IMR-90 (cell line): Measurements from ENCODE around the gene GCK. TPM values are rescaled to one million over a fixed set of nuclear protein-coding genes. Genes with fewer than 3 reads are reported as not detected.
A peak's percentile ranks its signal among the peaks of the same experiment; 100 is the strongest.

Experiments used
- ATAC-seq: fragments of 200-7000 bp; cut with Tn5 transposase; 2 replicates; pipeline ENCODE4 v1.9.1; 2020; ENCODE audit warnings: low read depth, mild to moderate bottlenecking, moderate library complexity
- BruUV-seq: library from RNA; stranded (reverse); fragments of 400-500 nt; replicated peaks from 2 replicates; lab custom pipeline; 2021; lab: Mats Ljungman, UMichigan
- CTCF ChIA-PET: fragments of 300-600 bp; formaldehyde crosslinking; extraction: SDS; loops from one replicate; lab custom pipeline; 2021; ENCODE audit warnings: antibody characterized with exemption; lab: Yijun Ruan, JAX
- POLR2A ChIA-PET: fragments of 300-600 bp; sonication (Branson Sonifier 250); formaldehyde crosslinking; loops from one replicate; lab custom pipeline; 2022; ENCODE audit warnings: antibody characterized with exemption; ENCODE audit not compliant: unreplicated experiment; lab: Charles Lee
- DNase-seq: peaks from one replicate; pipeline ENCODE4 v3.0.0; 2013
- H2AFZ ChIP-seq: replicated peaks from 2 replicates; pipeline ENCODE3; 2013; ENCODE audit warnings: low read length, mild to moderate bottlenecking; ENCODE audit not compliant: poor library complexity
- H2AK5ac ChIP-seq: 2 replicates; pipeline ENCODE4 v1.6.1; 2013; ENCODE audit warnings: low read depth, low read length, inconsistent platforms
- H2AK9ac ChIP-seq: replicated peaks from 2 replicates; pipeline ENCODE3; 2013; ENCODE audit warnings: mild to moderate bottlenecking, low read depth, low read length, moderate library complexity; ENCODE audit not compliant: poor library complexity
- H2BK120ac ChIP-seq: 2 replicates; pipeline ENCODE4 v1.6.1; 2013; ENCODE audit warnings: low read depth, low read length, inconsistent platforms
- H2BK15ac ChIP-seq: 3 replicates; pipeline ENCODE4 v1.6.1; 2013; ENCODE audit warnings: low read depth, low read length, inconsistent platforms
- H2BK20ac ChIP-seq: 2 replicates; pipeline ENCODE4 v1.6.1; 2013; ENCODE audit warnings: low read depth, mild to moderate bottlenecking, inconsistent platforms, low read length, moderate library complexity
- H2BK5ac ChIP-seq: 2 replicates; pipeline ENCODE4 v1.6.1; 2013; ENCODE audit warnings: mild to moderate bottlenecking, low read depth, low read length, inconsistent platforms; ENCODE audit not compliant: poor library complexity, severe bottlenecking
- H3K14ac ChIP-seq: replicated peaks from 2 replicates; pipeline ENCODE4 v1.6.1; 2013; ENCODE audit warnings: low read depth, low read length, inconsistent platforms
- H3K18ac ChIP-seq: 2 replicates; pipeline ENCODE4 v1.6.1; 2013; ENCODE audit warnings: low read depth, low read length, control low read depth
- H3K23ac ChIP-seq: 2 replicates; pipeline ENCODE4 v1.6.1; 2013; ENCODE audit warnings: low read depth, low read length, inconsistent platforms
- H3K27ac ChIP-seq: 2 replicates; pipeline ENCODE4 v1.5.1; 2013; ENCODE audit warnings: mild to moderate bottlenecking, control low read depth, low read length; ENCODE audit not compliant: insufficient read depth
- H3K27me3 ChIP-seq: 2 replicates; pipeline ENCODE4 v1.6.1; 2013; ENCODE audit warnings: low read length; ENCODE audit not compliant: control insufficient read depth, insufficient read depth
- H3K36me3 ChIP-seq: 2 replicates; pipeline ENCODE4 v1.6.1; 2013; ENCODE audit warnings: low read length, mixed read lengths; ENCODE audit not compliant: control insufficient read depth, insufficient read depth
- H3K4ac ChIP-seq: 2 replicates; pipeline ENCODE4 v1.6.1; 2013; ENCODE audit warnings: low read depth, low read length, inconsistent platforms
- H3K4me1 ChIP-seq: 2 replicates; pipeline ENCODE4 v1.6.1; 2013; ENCODE audit warnings: low read length, mixed read lengths; ENCODE audit not compliant: control insufficient read depth, insufficient read depth
- H3K4me2 ChIP-seq: 2 replicates; pipeline ENCODE4 v1.6.1; 2013; ENCODE audit warnings: low read depth, mild to moderate bottlenecking, control low read depth, low read length, moderate library complexity
- H3K4me3 ChIP-seq: 2 replicates; pipeline ENCODE4 v1.5.1; 2013; ENCODE audit warnings: low read depth, mild to moderate bottlenecking, control low read depth, low read length, moderate library complexity; ENCODE audit not compliant: insufficient read depth
- H3K56ac ChIP-seq: 2 replicates; pipeline ENCODE4 v1.6.1; 2013; ENCODE audit warnings: low read length, inconsistent platforms; ENCODE audit not compliant: insufficient read depth; ENCODE audit errors: extremely low read depth
- H3K79me1 ChIP-seq, 2 experiments: 2 replicates each; pipeline ENCODE4 v1.6.1; 2013; ENCODE audit warnings: low read length in 2 of 2, inconsistent platforms in 1 of 2, low read depth in 1 of 2
- H3K9ac ChIP-seq: 2 replicates; pipeline ENCODE4 v1.6.1; 2013; ENCODE audit warnings: low read depth, low read length, control low read depth
- H3K9me1 ChIP-seq: 2 replicates; pipeline ENCODE4 v1.6.1; 2013; ENCODE audit warnings: low read length, inconsistent platforms; ENCODE audit not compliant: insufficient read depth
- H3K9me3 ChIP-seq: 2 replicates; pipeline ENCODE4 v1.6.1; 2013; ENCODE audit warnings: low read length; ENCODE audit not compliant: control insufficient read depth, insufficient read depth
- H4K20me1 ChIP-seq: 2 replicates; pipeline ENCODE4 v1.6.1; 2013; ENCODE audit warnings: low read length, inconsistent platforms; ENCODE audit not compliant: insufficient read depth
- H4K5ac ChIP-seq: 2 replicates; pipeline ENCODE4 v1.6.1; 2013; ENCODE audit warnings: mild to moderate bottlenecking, low read depth, low read length, control low read depth
- H4K8ac ChIP-seq, 2 experiments: 2 replicates each; pipeline ENCODE4 v1.6.1; 2013; ENCODE audit warnings: low read depth in 2 of 2, low read length in 2 of 2, control low read depth in 1 of 2, inconsistent platforms in 1 of 2
- H4K91ac ChIP-seq: 2 replicates; pipeline ENCODE4 v1.6.1; 2013; ENCODE audit warnings: low read depth, low read length, inconsistent platforms; ENCODE audit not compliant: insufficient read depth
- BHLHE40 ChIP-seq: fragments of 150-350 bp; IDR thresholded peaks from 2 replicates; pipeline ENCODE4 v1.6.1; 2016; ENCODE audit warnings: mild to moderate bottlenecking, low read depth, low read length
- CEBPB ChIP-seq: IDR thresholded peaks from 2 replicates; pipeline ENCODE4 v1.6.1; 2012; ENCODE audit warnings: low read depth, low read length, improper control_type of control experiment
- CHD1 ChIP-seq: IDR thresholded peaks from 2 replicates; pipeline ENCODE4 v1.6.1; 2012; ENCODE audit warnings: low read depth, low read length, improper control_type of control experiment
- CTCF ChIP-seq: conservative IDR thresholded peaks from 2 replicates; pipeline ENCODE4 v1.5.1; 2012; ENCODE audit warnings: mild to moderate bottlenecking, low read depth, low read length, improper control_type of control experiment
- ELK1 ChIP-seq: fragments of 150-350 bp; IDR thresholded peaks from 2 replicates; pipeline ENCODE4 v1.6.1; 2016; ENCODE audit warnings: low read depth, mild to moderate bottlenecking, low read length, moderate library complexity, borderline replicate concordance
- FOS ChIP-seq: fragments of 150-350 bp; IDR thresholded peaks from 2 replicates; pipeline ENCODE4 v1.6.1; 2016; ENCODE audit warnings: low read depth, low read length
- MAFK ChIP-seq: IDR thresholded peaks from 2 replicates; pipeline ENCODE4 v1.6.1; 2012; ENCODE audit warnings: low read depth, low read length, improper control_type of control experiment
- MAZ ChIP-seq: IDR thresholded peaks from 2 replicates; pipeline ENCODE4 v1.6.1; 2012; ENCODE audit warnings: low read depth, mild to moderate bottlenecking, low read length, improper control_type of control experiment, moderate library complexity, borderline replicate concordance
- MXI1 ChIP-seq: IDR thresholded peaks from 2 replicates; pipeline ENCODE4 v1.6.1; 2012; ENCODE audit warnings: low read depth, mild to moderate bottlenecking, low read length, moderate library complexity, borderline replicate concordance
- NFE2L2 ChIP-seq: fragments of 150-350 bp; IDR thresholded peaks from 2 replicates; pipeline ENCODE4 v1.6.1; 2016; ENCODE audit warnings: low read depth, mild to moderate bottlenecking, low read length
- POLR2A ChIP-seq: IDR thresholded peaks from 2 replicates; pipeline ENCODE4 v1.6.1; 2012; ENCODE audit warnings: mild to moderate bottlenecking, low read depth, low read length
- RAD21 ChIP-seq: IDR thresholded peaks from 2 replicates; pipeline ENCODE4 v1.6.1; 2012; ENCODE audit warnings: low read length, improper control_type of control experiment
- RCOR1 ChIP-seq: IDR thresholded peaks from 2 replicates; pipeline ENCODE4 v1.6.1; 2012; ENCODE audit warnings: mild to moderate bottlenecking, low read length, improper control_type of control experiment; ENCODE audit not compliant: insufficient replicate concordance
- RFX5 ChIP-seq: IDR thresholded peaks from 2 replicates; pipeline ENCODE4 v1.8.0; 2012; ENCODE audit warnings: low read depth, mild to moderate bottlenecking, low read length, moderate library complexity
- SMC3 ChIP-seq: fragments of 150-350 bp; IDR thresholded peaks from 2 replicates; pipeline ENCODE4 v1.6.1; 2016; ENCODE audit warnings: low read depth, mild to moderate bottlenecking, antibody characterized with exemption, low read length, moderate library complexity
- USF2 ChIP-seq: fragments of 150-350 bp; IDR thresholded peaks from 2 replicates; pipeline ENCODE4 v1.6.1; 2017; ENCODE audit warnings: mild to moderate bottlenecking, antibody characterized with exemption, low read length, low read depth
- WGBS, 2 experiments: methylation state at CpG; one replicate each; pipeline versions ENCODE4 v1.1.5 to v1.1.7; 2013; ENCODE audit warnings: missing lambda C conversion rate in 2 of 2; ENCODE audit not compliant: insufficient read length in 1 of 2; ENCODE audit errors: extremely low coverage in 2 of 2; 5-methylcytosine and 5-hydroxymethylcytosine counted together
- dilution Hi-C: fragments of 300-500 bp; cut with HindIII; formaldehyde crosslinking; loops from one replicate; pipeline ENCODE4 v1.14.3; 2018; ENCODE audit warnings: low sequenced_read_pairs; ENCODE audit not compliant: unreplicated experiment
- in situ Hi-C: fragments of 300-500 bp; cut with MboI; formaldehyde crosslinking; loops from 3 replicates; pipeline ENCODE4 v1.14.3; 2019; ENCODE audit warnings: low sequenced_read_pairs, inconsistent platforms, mixed read lengths
- intact Hi-C: fragments of 100-400 bp; cut with micrococcal nuclease; formaldehyde crosslinking; loops from 2 replicates; pipeline ENCODE4 v1.10.0; 2022
- polyA plus RNA-seq, 3 experiments: library from polyadenylated mRNA; depleted of rRNA; stranded (reverse); fragments of >200 nt; gene quantifications; 2 replicates each; pipeline ENCODE4 v1.2.3, GENCODE V29; 2012; ENCODE audit warnings: low replicate concordance in 1 of 3
- total RNA-seq: library from RNA; depleted of rRNA; stranded (reverse); fragments of >200 nt; gene quantifications from 2 replicates; pipeline ENCODE4 v1.2.3, GENCODE V29; 2012

GCK gene
- total and polyA plus RNA-seq, 2 of the 4 experiments (the other 2 are of a cell fraction): 0.14 to 0.18 TPM

GRCh38 chr7:44215531-44215930 is 26.3 kb upstream of the GCK start:
- TF ChIP-seq RFX5 (no peak), MAFK (no peak), POLR2A (no peak), ELK1 (no peak), MAZ (no peak), USF2 (no peak), CHD1 (no peak), FOS (no peak), NFE2L2 (no peak), SMC3 (no peak), BHLHE40 (no peak), RCOR1 (no peak), CEBPB (no peak), CTCF (no peak), MXI1 (no peak), RAD21 (no peak)
- no TSS peak for BruUV-seq
- Histone ChIP-seq H3K27ac (no peak overlapping the region), H3K36me3 (peaks cover 33% of the 10 kb centered on the region), H3K4me2 (no peak overlapping the region), H3K18ac (no peak overlapping the region), H3K14ac (no peak overlapping the region), H2AK5ac (no peak overlapping the region), H3K4me1 (no peaks in the 10 kb centered on the region), H2AFZ (peak overlapping the region; percentile 24), H3K9ac (no peak overlapping the region), H3K23ac (no peak overlapping the region), H2BK15ac (no peak overlapping the region), H3K4me3 (no peak overlapping the region), H3K4ac (no peak overlapping the region), H3K9me1 (no peaks in the 10 kb centered on the region; the same call in 1 of the 2 replicates), H3K9me3 (peaks cover 3% of the 10 kb centered on the region), H3K56ac (no peak overlapping the region), H2BK5ac (no peak overlapping the region), H2AK9ac (no peak overlapping the region), H4K5ac (no peak overlapping the region), H4K20me1 (peaks cover 12% of the 10 kb centered on the region), H2BK20ac (no peak overlapping the region), H3K79me1 (peaks cover 0 to 3% of the 10 kb centered on the region in 2 experiments; a peak in 2 of 4 replicates), H2BK120ac (no peak overlapping the region), H4K8ac (no peak overlapping the region), H3K27me3 (no peaks in the 10 kb centered on the region), H4K91ac (no peak overlapping the region)
- intact Hi-C loops (no loop called here), in situ Hi-C loops (no loop called here), dilution Hi-C loops (no loop called here)
- ATAC-seq (no peak), DNase-seq (no peak)
- 100% methylated on average over 4 of the region's 7 CpGs; no CpG with 5 or more reads in 1 of the 2 experiments for WGBS, 2 experiments
- CTCF ChIA-PET: no interaction called here
- POLR2A ChIA-PET: no interaction called here
